Lower lobe of right lung (tissue), 2 donors: ENCODE results near the gene CD80. TPM values are rescaled to one million over a fixed set of nuclear protein-coding genes. Genes with fewer than 3 reads are reported as not detected.

Source experiments
- ATAC-seq, 2 donors: fragments of 200-7000 bp; cut with Tn5 transposase; one replicate each; pipeline ENCODE4 v1.9.1; 2020 to 2022; ENCODE audit warnings: mild to moderate bottlenecking in 2 of 2, moderate library complexity in 2 of 2
- DNase-seq: peaks from one replicate; pipeline ENCODE4 v3.0.0-alpha.2; 2020
- H3K27ac ChIP-seq: fragments of 200-600 bp; one replicate; pipeline ENCODE4 v1.8.0; 2022
- H3K27me3 ChIP-seq: fragments of 200-600 bp; one replicate; pipeline ENCODE4 v1.8.0; 2022; ENCODE audit warnings: low read depth
- H3K36me3 ChIP-seq: fragments of 200-600 bp; one replicate; pipeline ENCODE4 v1.8.0; 2022; ENCODE audit warnings: mild to moderate bottlenecking
- H3K4me1 ChIP-seq: fragments of 200-600 bp; one replicate; pipeline ENCODE4 v1.8.0; 2022
- H3K4me3 ChIP-seq: fragments of 200-600 bp; one replicate; pipeline ENCODE4 v1.8.0; 2022; ENCODE audit warnings: mild to moderate bottlenecking
- H3K9me3 ChIP-seq: fragments of 200-600 bp; one replicate; pipeline ENCODE4 v1.8.0; 2022
- CTCF ChIP-seq: fragments of 200-600 bp; IDR thresholded peaks from one replicate; pipeline ENCODE4 v1.8.0; 2022; ENCODE audit warnings: antibody characterized with exemption, mild to moderate bottlenecking
- intact Hi-C: fragments of 100-400 bp; cut with DNase I; formaldehyde crosslinking; loops from one replicate; pipeline ENCODE4 v1.11.0; 2022
- total RNA-seq: library from RNA; stranded (reverse); fragmentation: NEBNext Ultra II Directional; extraction: Animal tissue kit (Norgen Biotek cat#: 25700); gene quantifications from one replicate; pipeline ENCODE4 v1.2.1, GENCODE V29; 2021
- donor health status: DM: no; HTN: yes; CAD: no; lungs with severe emphysema.

Gene CD80
- total RNA-seq, 1 donor from 2014 or later: 8.6 TPM

GRCh38 chr3:119588112-119588511 lies 28.7 kb upstream of the CD80 start:
- Histone ChIP-seq H3K36me3 (peaks cover 22% of the 10 kb centered on the region), H3K27ac (peak overlapping the region; percentile 27), H3K27me3 (no peaks in the 10 kb centered on the region), H3K4me1 (peaks cover 17% of the 10 kb centered on the region), H3K4me3 (no peak overlapping the region), H3K9me3 (no peaks in the 10 kb centered on the region)
- DNase-seq (peak; percentile 88), ATAC-seq (peak; percentile 70 to 78)
- no peak for TF ChIP-seq CTCF
- intact Hi-C loops: no loop called here

GRCh38 chr3:119586733-119587172 lies 27.3 kb upstream of the CD80 start:
- no peak for DNase-seq

GRCh38 chr3:119585856-119586570 lies 26.6 kb upstream of the CD80 start:
- TF ChIP-seq CTCF: no peak
- Histone ChIP-seq H3K9me3 (no peaks in the 10 kb centered on the region), H3K36me3 (peaks cover 22% of the 10 kb centered on the region), H3K27me3 (no peaks in the 10 kb centered on the region), H3K4me1 (peaks cover 21% of the 10 kb centered on the region), H3K27ac (peak overlapping the region; percentile 24), H3K4me3 (no peak overlapping the region)
- intact Hi-C loops: no loop called here
- no peak for ATAC-seq
- DNase-seq: no peak

More at GRCh38 chr3:119586733-119587172, 27.3 kb upstream of the CD80 start:
- intact Hi-C loops: no loop called here
- H3K36me3 ChIP-seq: peaks cover 22% of the 10 kb centered on the region
- no peak overlapping the region for H3K27ac ChIP-seq
- TF ChIP-seq CTCF: no peak
- peaks cover 17% of the 10 kb centered on the region for H3K4me1 ChIP-seq
- H3K9me3 ChIP-seq: no peaks in the 10 kb centered on the region
- ATAC-seq: peak in 1 of 2 donors; percentile 6
- no peaks in the 10 kb centered on the region for H3K27me3 ChIP-seq
- H3K4me3 ChIP-seq: no peak overlapping the region

GRCh38 chr3:119585208-119585607 lies 25.8 kb upstream of the CD80 start:
- peak overlapping the region; percentile 24 for H3K27ac ChIP-seq
- intact Hi-C loops: no loop called here
- no peaks in the 10 kb centered on the region for H3K27me3 ChIP-seq
- no peak for TF ChIP-seq CTCF
- H3K4me3 ChIP-seq: no peak overlapping the region
- no peaks in the 10 kb centered on the region for H3K9me3 ChIP-seq
- peaks cover 22% of the 10 kb centered on the region for H3K36me3 ChIP-seq
- DNase-seq (no peak), ATAC-seq (no peak)
- H3K4me1 ChIP-seq: peaks cover 29% of the 10 kb centered on the region

GRCh38 chr3:119582178-119582577 lies 22.8 kb upstream of the CD80 start:
- no peak overlapping the region for H3K4me3 ChIP-seq
- ATAC-seq: no peak
- TF ChIP-seq CTCF: no peak
- peaks cover 20% of the 10 kb centered on the region for H3K36me3 ChIP-seq
- H3K9me3 ChIP-seq: no peaks in the 10 kb centered on the region
- H3K27ac ChIP-seq: no peak overlapping the region
- intact Hi-C loops: no loop called here
- no peak for DNase-seq
- peaks cover 27% of the 10 kb centered on the region for H3K4me1 ChIP-seq
- no peaks in the 10 kb centered on the region for H3K27me3 ChIP-seq
